Coronary artery (tissue), 2 donors: ENCODE results near the gene PKD2.

Experiments
- DNase-seq: peaks from one replicate; pipeline ENCODE4 v3.0.0-alpha.2; 2017; ENCODE audit warnings: low spot score
- H3K27ac ChIP-seq, 2 donors: fragments of 200-600 bp; sonication (generic); one replicate each; pipeline ENCODE4 v1.5.1; 2016 to 2019
- H3K4me3 ChIP-seq: fragments of 200-600 bp; sonication (generic); 2 replicates; pipeline ENCODE4 v1.5.1; 2016; ENCODE audit warnings: mild to moderate bottlenecking, moderate library complexity
- TF ChIP-seq, protein P1 (sequence below): fragments of 200-600 bp; sonication (generic); IDR thresholded peaks from one replicate; pipeline ENCODE4 v1.5.1; 2019; ENCODE audit warnings: antibody characterized with exemption

PKD2 gene

DNA sequence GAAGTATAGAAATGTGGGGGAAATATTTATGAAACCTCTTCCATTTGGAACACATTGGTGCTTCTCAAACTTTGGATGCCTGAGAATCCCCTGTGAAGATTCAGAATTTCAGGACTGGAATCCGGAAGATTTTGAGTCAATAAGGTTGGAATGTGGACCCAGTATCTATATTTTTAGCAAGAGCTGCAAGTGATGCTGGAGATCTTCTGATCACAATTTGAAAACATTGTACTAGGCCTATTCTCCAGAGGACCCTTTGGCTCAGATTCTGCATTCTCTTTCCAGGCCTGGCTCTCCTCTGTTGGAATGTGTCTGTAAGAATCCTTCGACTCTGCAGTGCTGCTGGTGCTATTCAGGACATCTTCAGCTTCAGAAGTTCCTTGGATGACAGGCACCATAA lies 2.4 kb upstream of the PKD2 start:
- no peak overlapping the region for H3K4me3 ChIP-seq
- H3K27ac ChIP-seq: peak overlapping the region; percentile 0 to 73
- no peak for DNase-seq
- TF ChIP-seq, protein P1, sequence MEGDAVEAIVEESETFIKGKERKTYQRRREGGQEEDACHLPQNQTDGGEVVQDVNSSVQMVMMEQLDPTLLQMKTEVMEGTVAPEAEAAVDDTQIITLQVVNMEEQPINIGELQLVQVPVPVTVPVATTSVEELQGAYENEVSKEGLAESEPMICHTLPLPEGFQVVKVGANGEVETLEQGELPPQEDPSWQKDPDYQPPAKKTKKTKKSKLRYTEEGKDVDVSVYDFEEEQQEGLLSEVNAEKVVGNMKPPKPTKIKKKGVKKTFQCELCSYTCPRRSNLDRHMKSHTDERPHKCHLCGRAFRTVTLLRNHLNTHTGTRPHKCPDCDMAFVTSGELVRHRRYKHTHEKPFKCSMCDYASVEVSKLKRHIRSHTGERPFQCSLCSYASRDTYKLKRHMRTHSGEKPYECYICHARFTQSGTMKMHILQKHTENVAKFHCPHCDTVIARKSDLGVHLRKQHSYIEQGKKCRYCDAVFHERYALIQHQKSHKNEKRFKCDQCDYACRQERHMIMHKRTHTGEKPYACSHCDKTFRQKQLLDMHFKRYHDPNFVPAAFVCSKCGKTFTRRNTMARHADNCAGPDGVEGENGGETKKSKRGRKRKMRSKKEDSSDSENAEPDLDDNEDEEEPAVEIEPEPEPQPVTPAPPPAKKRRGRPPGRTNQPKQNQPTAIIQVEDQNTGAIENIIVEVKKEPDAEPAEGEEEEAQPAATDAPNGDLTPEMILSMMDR: no peak

DNA sequence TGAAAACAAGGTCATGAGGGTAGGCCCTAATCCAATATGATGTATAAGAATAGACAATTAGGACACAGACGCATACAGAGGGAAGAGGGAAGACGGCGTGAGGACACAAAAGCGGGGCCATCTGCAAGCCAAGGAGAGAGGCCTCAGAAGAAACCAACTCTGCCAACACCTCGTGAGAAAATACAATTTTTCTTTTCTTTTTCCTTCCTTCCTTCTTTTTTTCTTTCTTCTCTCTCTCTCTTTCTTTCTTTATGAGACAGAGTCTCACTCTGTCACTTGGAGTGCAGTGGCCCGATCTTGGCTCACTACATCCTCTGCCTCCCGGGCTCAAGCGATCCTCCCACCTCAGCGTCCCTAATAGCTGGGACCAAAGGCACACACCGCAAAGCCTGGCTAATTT lies 1.5 kb upstream of the PKD2 start:
- Histone ChIP-seq H3K4me3 (no peak overlapping the region), H3K27ac (peak overlapping the region in 1 of 2 donors; percentile 96)
- DNase-seq: no peak
- TF ChIP-seq, protein P1: no peak

DNA sequence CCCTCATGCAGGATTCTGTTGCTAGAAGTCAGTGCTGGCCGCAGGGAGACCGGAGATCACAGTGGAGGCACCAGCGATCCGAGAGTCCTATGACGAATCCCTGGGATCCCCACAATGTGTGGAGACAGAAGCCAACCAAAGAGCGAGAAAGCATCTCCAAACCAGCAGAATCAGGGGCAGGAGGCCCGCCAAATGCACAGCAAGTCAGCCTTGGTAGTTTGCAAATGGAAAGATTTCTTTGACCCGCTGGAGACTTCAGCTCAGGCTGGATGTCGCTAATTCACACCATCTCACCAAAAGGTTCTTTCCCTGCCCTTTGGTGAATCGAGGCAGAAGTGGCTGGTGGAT lies 505 bp upstream of the PKD2 start:
- peak overlapping the region; percentile 97 for H3K4me3 ChIP-seq
- TF ChIP-seq, protein P1: no peak
- DNase-seq: no peak
- peak overlapping the region; percentile 96 to 99 for H3K27ac ChIP-seq

DNA sequence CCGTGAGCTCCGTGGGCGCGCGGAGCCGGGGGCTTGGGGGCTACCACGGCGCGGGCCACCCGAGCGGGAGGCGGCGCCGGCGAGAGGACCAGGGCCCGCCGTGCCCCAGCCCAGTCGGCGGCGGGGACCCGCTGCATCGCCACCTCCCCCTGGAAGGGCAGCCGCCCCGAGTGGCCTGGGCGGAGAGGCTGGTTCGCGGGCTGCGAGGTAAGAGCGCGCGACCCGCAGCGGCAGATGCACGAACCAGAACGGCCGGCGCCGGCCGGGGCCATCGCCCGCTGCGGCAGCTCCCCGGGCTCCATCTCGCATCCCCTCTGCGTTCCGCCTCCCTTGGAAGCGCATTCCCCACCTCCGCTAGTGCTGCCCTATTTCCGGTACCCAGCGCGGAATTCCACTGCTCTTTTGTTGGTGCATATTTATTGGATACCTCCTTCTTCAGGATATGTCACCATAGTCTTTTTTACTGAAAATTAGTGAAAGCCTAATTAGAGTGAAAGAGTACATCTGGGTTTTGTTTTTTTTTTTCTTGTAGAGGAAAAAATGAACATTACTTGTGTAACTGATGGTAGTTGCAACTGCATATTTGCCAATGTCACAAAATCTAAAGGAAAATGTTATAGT lies 797 bp downstream of the PKD2 start:
- Histone ChIP-seq H3K27ac (peak overlapping the region; percentile 96 to 99), H3K4me3 (peak overlapping the region; percentile 97)
- TF ChIP-seq, protein P1: no peak
- peak; percentile 79 for DNase-seq

DNA sequence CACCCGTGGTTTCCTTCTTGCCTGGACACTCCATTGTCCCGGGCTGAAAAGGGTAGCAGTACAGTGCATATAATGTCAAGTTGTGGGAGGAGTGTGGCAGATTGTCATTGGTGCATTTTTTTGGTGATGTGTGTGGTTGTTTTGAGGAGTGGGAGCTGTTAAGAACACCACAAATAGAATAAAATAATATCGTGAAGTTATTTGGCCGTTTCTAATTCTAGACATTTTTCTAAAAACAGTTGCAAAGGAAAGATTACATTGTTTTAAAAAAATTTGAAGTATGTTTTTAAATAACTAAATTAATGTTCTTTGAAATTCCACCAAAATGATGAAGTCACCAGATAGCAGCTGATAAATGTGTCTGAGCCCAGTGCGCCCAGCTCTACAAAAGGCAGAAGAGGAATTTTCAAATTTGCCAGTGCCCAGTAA lies 1.3 kb downstream of the PKD2 start:
- DNase-seq: no peak
- H3K4me3 ChIP-seq: peak overlapping the region; percentile 97
- TF ChIP-seq, protein P1: no peak
- peak overlapping the region; percentile 96 to 99 for H3K27ac ChIP-seq

DNA sequence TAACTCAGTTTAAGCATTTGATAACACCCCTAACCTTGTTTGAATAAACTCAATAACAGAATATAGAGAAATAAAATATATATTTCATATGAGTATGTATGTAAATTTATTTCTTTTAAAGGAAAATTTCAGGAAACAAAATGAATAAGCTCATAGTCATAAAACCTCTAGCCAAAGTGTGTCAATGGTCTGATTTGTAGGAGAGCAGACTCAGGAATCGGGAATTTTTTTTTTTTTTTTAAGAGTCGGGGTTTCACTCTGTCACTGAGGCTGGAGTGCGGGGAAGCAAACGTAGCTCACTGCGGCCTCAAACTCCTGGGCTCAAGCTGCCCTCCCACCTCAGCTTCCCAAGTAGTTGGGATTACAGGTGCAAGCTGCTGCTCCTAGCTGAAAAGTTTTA lies 2.4 kb downstream of the PKD2 start:
- H3K4me3 ChIP-seq: peak overlapping the region; percentile 97
- TF ChIP-seq, protein P1: no peak
- peak overlapping the region; percentile 96 to 99 for H3K27ac ChIP-seq
- DNase-seq: no peak

DNA sequence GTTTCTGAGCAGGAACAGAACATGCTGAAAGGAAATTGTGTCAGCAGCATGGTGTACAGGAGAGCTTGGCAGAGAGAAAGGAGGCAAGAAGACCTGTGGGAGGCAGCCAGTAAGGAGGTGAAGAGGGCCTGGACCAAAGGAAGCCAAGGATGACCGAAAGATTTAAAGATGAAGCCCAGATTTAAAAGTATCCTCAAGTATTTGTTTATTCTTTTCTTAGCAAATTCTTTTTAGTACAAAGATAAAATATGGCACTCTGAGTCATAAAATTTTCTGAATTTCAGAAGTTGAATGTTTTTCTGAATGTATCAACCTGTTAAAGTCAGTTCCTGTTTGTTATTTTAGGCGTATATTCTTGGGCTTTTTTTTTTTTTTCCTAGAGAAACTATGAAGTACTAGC lies 3.5 kb downstream of the PKD2 start:
- no peak for DNase-seq
- H3K27ac ChIP-seq: peak overlapping the region; percentile 79 to 99
- peak overlapping the region; percentile 97 for H3K4me3 ChIP-seq
- TF ChIP-seq, protein P1: no peak
